ENCODE measurements around the gene SPTB.

DNA sequence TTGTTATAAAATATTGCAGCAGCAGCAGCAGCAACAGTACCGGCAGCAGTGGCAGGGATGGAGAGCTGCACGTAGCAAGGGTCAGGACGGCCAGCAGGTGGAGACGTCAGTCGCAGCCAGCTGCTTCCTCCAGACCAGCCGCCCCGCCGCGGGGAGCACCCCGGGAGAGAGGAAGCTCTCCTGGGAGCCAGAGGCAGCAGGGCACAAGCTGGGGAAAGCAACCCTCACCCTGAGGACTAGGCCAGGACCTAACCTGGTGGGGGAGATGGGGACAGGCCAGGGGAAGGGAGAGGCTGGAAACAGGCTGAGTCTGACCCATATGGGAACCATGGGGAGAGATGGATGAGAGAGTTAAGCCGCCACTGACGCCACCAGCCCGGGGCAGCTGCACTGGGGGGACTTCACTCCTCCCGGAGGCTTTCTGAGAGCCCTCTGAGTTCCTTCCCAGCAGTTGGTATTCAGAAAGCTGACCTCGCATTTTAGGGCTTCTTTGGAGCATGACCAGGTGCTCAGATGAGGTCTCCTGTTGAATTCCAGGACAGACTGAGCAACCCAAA lies 56.3 kb downstream of the SPTB start:
- TF ChIP-seq, protein P1, sequence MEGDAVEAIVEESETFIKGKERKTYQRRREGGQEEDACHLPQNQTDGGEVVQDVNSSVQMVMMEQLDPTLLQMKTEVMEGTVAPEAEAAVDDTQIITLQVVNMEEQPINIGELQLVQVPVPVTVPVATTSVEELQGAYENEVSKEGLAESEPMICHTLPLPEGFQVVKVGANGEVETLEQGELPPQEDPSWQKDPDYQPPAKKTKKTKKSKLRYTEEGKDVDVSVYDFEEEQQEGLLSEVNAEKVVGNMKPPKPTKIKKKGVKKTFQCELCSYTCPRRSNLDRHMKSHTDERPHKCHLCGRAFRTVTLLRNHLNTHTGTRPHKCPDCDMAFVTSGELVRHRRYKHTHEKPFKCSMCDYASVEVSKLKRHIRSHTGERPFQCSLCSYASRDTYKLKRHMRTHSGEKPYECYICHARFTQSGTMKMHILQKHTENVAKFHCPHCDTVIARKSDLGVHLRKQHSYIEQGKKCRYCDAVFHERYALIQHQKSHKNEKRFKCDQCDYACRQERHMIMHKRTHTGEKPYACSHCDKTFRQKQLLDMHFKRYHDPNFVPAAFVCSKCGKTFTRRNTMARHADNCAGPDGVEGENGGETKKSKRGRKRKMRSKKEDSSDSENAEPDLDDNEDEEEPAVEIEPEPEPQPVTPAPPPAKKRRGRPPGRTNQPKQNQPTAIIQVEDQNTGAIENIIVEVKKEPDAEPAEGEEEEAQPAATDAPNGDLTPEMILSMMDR (IDR thresholded peaks at IDR 0.05), result peak; percentile 93
- TF ChIP-seq ZFX (IDR thresholded peaks at IDR 0.05; ENCODE audit: borderline replicate concordance), result no peak
